Endothelial cell of umbilical vein (primary cell): Measurements from ENCODE around the gene GPRASP1. TPM values are rescaled to one million over a fixed set of nuclear protein-coding genes. Genes with fewer than 3 reads are reported as not detected.

Experiments
- Bru-seq: library from RNA; stranded (reverse); fragments of 400-500 nt; gene quantifications from one replicate; lab custom pipeline; 2021; lab: Mats Ljungman, UMichigan
- BruChase-seq, 2 experiments: library from RNA; stranded (reverse); fragments of 400-500 nt; gene quantifications; one replicate each; lab custom pipeline; 2021; lab: Mats Ljungman, UMichigan
- BruUV-seq: library from RNA; stranded (reverse); fragments of 400-500 nt; replicated peaks from 2 replicates; lab custom pipeline; 2021; lab: Mats Ljungman, UMichigan
- CTCF ChIA-PET: fragments of 300-600, 350-600 bp; sonication (Branson Sonifier 250); formaldehyde crosslinking; loops from one replicate; lab custom pipeline; 2021; ENCODE audit warnings: antibody characterized with exemption, inconsistent platforms; lab: Charles Lee
- POLR2A ChIA-PET: fragments of 300-600, 350-600 bp; sonication (Branson Sonifier 250); formaldehyde crosslinking; loops from one replicate; lab custom pipeline; 2021; ENCODE audit warnings: antibody characterized with exemption, inconsistent platforms; lab: Charles Lee
- DNase-seq: peaks from one replicate; pipeline ENCODE4 v3.0.0-alpha.2; 2011; ENCODE audit warnings: low read depth, low spot score
- FAIRE-seq: peaks from 2 replicates; lab custom pipeline; 2011; peaks lifted over from hg19 to GRCh38; lab: Jason Lieb, UNC
- H2AFZ ChIP-seq: 2 replicates; pipeline ENCODE4 v1.6.0; 2012; ENCODE audit warnings: low read depth, low read length, control low read depth, inconsistent platforms
- H3K27ac ChIP-seq: 2 replicates; pipeline ENCODE4 v1.5.1; 2011; ENCODE audit warnings: low read depth, mild to moderate bottlenecking, control low read depth, low read length, moderate library complexity; ENCODE audit not compliant: insufficient read depth
- H3K27me3 ChIP-seq, 2 experiments: 2 replicates each; pipeline versions ENCODE4 v1.6.0 to v1.6.1; 2011; ENCODE audit warnings: low read length in 2 of 2, mixed read lengths in 1 of 2; ENCODE audit not compliant: control insufficient read depth in 2 of 2, insufficient read depth in 2 of 2
- H3K36me3 ChIP-seq, 2 experiments: 2 replicates in 1 of 2; 3 replicates in 1 of 2; pipeline ENCODE4 v1.5.1; 2011; ENCODE audit warnings: low read length in 2 of 2, mild to moderate bottlenecking in 1 of 2, moderate library complexity in 1 of 2; ENCODE audit not compliant: control insufficient read depth in 2 of 2, insufficient read depth in 2 of 2; ENCODE audit errors: extremely low read depth in 1 of 2
- H3K4me1 ChIP-seq: 3 replicates; pipeline ENCODE4 v1.5.1; 2011; ENCODE audit warnings: mild to moderate bottlenecking, low read length; ENCODE audit not compliant: control insufficient read depth, insufficient read depth; ENCODE audit errors: extremely low read depth
- H3K4me2 ChIP-seq: 2 replicates; pipeline ENCODE4 v1.6.1; 2011; ENCODE audit warnings: low read length, control low read depth, mixed read lengths; ENCODE audit not compliant: insufficient read depth
- H3K4me3 ChIP-seq, 3 experiments: fragments of 200-600 bp in 1 of 3; sonication (generic), shearing (Covaris generic) in 1 of 3; replicated peaks in 1 of 3; 2 replicates each; pipeline ENCODE4 v1.5.1; 2011 to 2016; ENCODE audit warnings: control low read depth in 3 of 3, low read length in 3 of 3, mild to moderate bottlenecking in 2 of 3, inconsistent platforms in 1 of 3, low read depth in 1 of 3, moderate library complexity in 1 of 3; ENCODE audit not compliant: insufficient read depth in 1 of 3
- H3K79me2 ChIP-seq: 2 replicates; pipeline ENCODE4 v1.6.0; 2012; ENCODE audit warnings: low read length, inconsistent platforms; ENCODE audit not compliant: control insufficient read depth, insufficient read depth
- H3K9ac ChIP-seq: replicated peaks from 2 replicates; pipeline ENCODE3; 2011; ENCODE audit warnings: low read length, control low read depth; ENCODE audit not compliant: insufficient read depth; ENCODE audit errors: extremely low read depth
- H3K9me1 ChIP-seq: replicated peaks from 3 replicates; pipeline ENCODE4 v1.6.0; 2011; ENCODE audit warnings: mild to moderate bottlenecking, low read length; ENCODE audit not compliant: control insufficient read depth, insufficient read depth; ENCODE audit errors: extremely low read depth
- H3K9me3 ChIP-seq: replicated peaks from 2 replicates; pipeline ENCODE4 v1.5.1; 2012; ENCODE audit warnings: low read length, inconsistent platforms; ENCODE audit not compliant: control insufficient read depth, insufficient read depth
- H4K20me1 ChIP-seq: replicated peaks from 2 replicates; pipeline ENCODE3; 2011; ENCODE audit warnings: mild to moderate bottlenecking, low read length; ENCODE audit not compliant: control insufficient read depth, insufficient read depth; ENCODE audit errors: extremely low read depth
- EZH2 ChIP-seq: IDR thresholded peaks from 2 replicates; pipeline ENCODE4 v1.6.1; 2012; ENCODE audit warnings: borderline replicate concordance, low read depth, mild to moderate bottlenecking, moderate library complexity, low read length, inconsistent platforms; ENCODE audit not compliant: severe bottlenecking
- FOS ChIP-seq: IDR thresholded peaks from 2 replicates; pipeline ENCODE4 v1.6.1; 2011; ENCODE audit warnings: mild to moderate bottlenecking, low read length, moderate library complexity, borderline replicate concordance; ENCODE audit not compliant: insufficient read depth
- GATA2 ChIP-seq: IDR thresholded peaks from 2 replicates; pipeline ENCODE4 v1.7.0; 2011; ENCODE audit warnings: low read depth, mild to moderate bottlenecking, moderate library complexity, mixed read lengths, low read length; ENCODE audit not compliant: insufficient read length, insufficient read depth
- JUN ChIP-seq: IDR thresholded peaks from 2 replicates; pipeline ENCODE4 v1.6.1; 2011; ENCODE audit warnings: borderline replicate concordance, low read depth; ENCODE audit not compliant: insufficient read length, insufficient read depth
- MYC ChIP-seq: IDR thresholded peaks from one replicate; pipeline ENCODE4 v1.6.1; 2011; ENCODE audit warnings: mild to moderate bottlenecking, low read depth, low read length
- POLR2A ChIP-seq: IDR thresholded peaks from 2 replicates; pipeline ENCODE4 v1.6.1; 2012; ENCODE audit warnings: low read depth, mild to moderate bottlenecking, control low read depth, low read length
- POLR2AphosphoS5 ChIP-seq: IDR thresholded peaks from 2 replicates; pipeline ENCODE4 v1.6.1; 2012; ENCODE audit warnings: low read depth, mild to moderate bottlenecking, control low read depth, low read length, moderate library complexity; ENCODE audit not compliant: insufficient read depth
- dilution Hi-C: fragments of 300-500 bp; cut with MboI; formaldehyde crosslinking; loops from one replicate; pipeline ENCODE4 v1.15.0; 2019; ENCODE audit warnings: low sequenced_read_pairs; ENCODE audit not compliant: extremely low pct_ligation_motif_present
- intact Hi-C: fragments of 100-400 bp; cut with micrococcal nuclease; formaldehyde crosslinking; loops from one replicate; pipeline ENCODE4 v1.10.0; 2022
- long read RNA-seq: library from polyadenylated mRNA; stranded (forward); transcript quantifications from one replicate; pipeline ENCODE4 v2.0.0, GENCODE V29; 2021
- polyA minus RNA-seq, 3 experiments: library from RNA; depleted of rRNA, polyadenylated mRNA; stranded (reverse); fragments of >200 nt; gene quantifications; 1 replicate in 1 of 3; 2 replicates in 2 of 3; pipeline ENCODE4 v1.2.3, GENCODE V29; 2011
- polyA plus RNA-seq, 4 experiments: library from polyadenylated mRNA; depleted of rRNA in 3 of 4; stranded (reverse) in 3 of 4; unstranded in 1 of 4; fragments of >200 nt; gene quantifications; 2 replicates each; pipeline versions ENCODE4 v1.2.1 to v1.2.3, GENCODE V29; 2011 to 2012; ENCODE audit warnings: missing spikeins in 1 of 4
- total RNA-seq: library from RNA; stranded (reverse); gene quantifications from 2 replicates; pipeline ENCODE4 v1.2.3, GENCODE V29; 2021
- TF ChIP-seq, protein P1 (sequence below), 2 donors: IDR thresholded peaks; 1 replicate in 1 of 2; 2 replicates in 1 of 2; pipeline ENCODE4 v1.5.1; 2011; ENCODE audit warnings: low read length in 2 of 2, mild to moderate bottlenecking in 2 of 2, moderate library complexity in 2 of 2, control low read depth in 1 of 2, inconsistent platforms in 1 of 2, low read depth in 1 of 2; ENCODE audit not compliant: insufficient read depth in 1 of 2; ENCODE audit errors: extremely low read depth in 1 of 2
- TF ChIP-seq, protein P2 (sequence below): IDR thresholded peaks from 2 replicates; pipeline ENCODE4 v1.6.1; 2011; ENCODE audit not compliant: insufficient read depth, insufficient read length

The GPRASP1 gene
- total RNA-seq (2.1 and 2.4 TPM in 2 replicates), polyA plus RNA-seq (0.32 and 0.33 TPM in 2 replicates), polyA minus RNA-seq (0.78 and 2.2 TPM in 2 replicates), Bru-seq, nascent RNA (percentile 42 among the genes with signal in this experiment), BruChase-seq, experiment 1, labeled RNA remaining after a 6-hour chase (percentile 76 among the genes with signal in this experiment), BruChase-seq, experiment 2, labeled RNA remaining after a 2-hour chase (percentile 68 among the genes with signal in this experiment)
- polyA plus RNA-seq (2011; cell fraction: cytosol; rRNA removed): 0.23 and 0.35 TPM in 2 replicates
- 3.6 and 3.9 TPM in 2 replicates for polyA plus RNA-seq (2011; cell fraction: nucleus; rRNA removed)
- 0.52 and 0.76 TPM in 2 replicates for polyA plus RNA-seq (2012)
- not detected for polyA minus RNA-seq (2011; cell fraction: cytosol; rRNA and poly(A)+ RNA removed)
- polyA minus RNA-seq (2011; cell fraction: nucleus; rRNA and poly(A)+ RNA removed): 4.8 and 5.0 TPM in 2 replicates
- long read RNA-seq: 0 reads

DNA sequence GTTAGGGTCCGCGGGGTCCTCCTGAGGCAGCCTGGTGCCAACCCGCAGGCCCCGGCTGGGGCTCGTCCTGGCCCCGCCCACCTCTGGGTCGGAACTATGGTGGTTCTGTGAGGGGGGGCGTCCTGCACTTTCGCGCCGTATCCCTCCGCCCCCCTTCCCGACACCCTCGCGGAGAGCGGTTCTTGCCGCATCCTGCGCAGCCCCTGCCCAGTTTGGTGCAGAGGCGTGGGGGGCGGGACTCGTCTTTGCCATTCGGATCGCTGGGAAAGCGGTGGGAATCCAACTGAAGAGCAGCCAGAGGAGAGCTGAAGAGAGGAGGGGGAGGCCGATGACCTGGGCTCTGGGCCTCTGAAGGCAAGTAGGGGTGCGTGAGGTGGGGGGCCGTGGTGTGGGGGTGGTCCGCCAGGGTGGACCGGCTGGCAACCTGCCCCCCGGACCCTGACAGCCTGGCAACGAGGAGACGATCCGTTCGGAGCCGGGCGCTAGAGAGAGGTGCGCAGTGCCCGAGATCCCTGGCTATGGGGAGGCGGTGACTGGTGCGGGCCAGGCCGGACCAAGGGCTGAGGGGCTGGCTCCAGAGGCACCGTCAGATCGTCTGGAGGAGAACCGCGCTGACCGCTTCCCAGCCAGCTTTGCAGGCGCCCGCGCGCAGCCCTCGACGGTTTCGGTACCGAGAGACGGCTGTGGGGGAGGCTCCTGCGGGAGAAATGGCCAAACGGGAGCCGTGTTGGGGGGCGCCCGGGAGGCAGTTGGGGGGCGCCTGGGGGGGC is at the start of gene GPRASP1:
Gene GPRASP1, plus strand, starts transcription at position 242 of the 770 bp plus-strand sequence. CDS start 2,431 bp downstream, outside the sequence.
- ChIA-PET POLR2A (no interaction called here), CTCF (interaction anchor here (1.2 to 1.3 kb wide), 2 partner anchors 8 to 95 kb away, joined by 3 read pairs; no protein-coding TSS in a partner anchor)
- Histone ChIP-seq H3K79me2 (no peaks in the 10 kb centered on the region), H2AFZ (peak within 1 kb of the TSS; percentile 59), H3K9me1 (no peaks in the 10 kb centered on the region), H3K27me3 (no peaks in the 10 kb centered on the region), H3K9ac (peak within 1 kb of the TSS; percentile 16), H3K36me3 (no peaks in the 10 kb centered on the region), H3K4me2 (peak within 1 kb of the TSS; percentile 55), H4K20me1 (no peaks in the 10 kb centered on the region), H3K9me3 (no peaks in the 10 kb centered on the region), H3K4me1 (no peaks in the 10 kb centered on the region), H3K4me3 (peak within 1 kb of the TSS; percentile 37 to 54 (median 45)), H3K27ac (no peak within 1 kb of the TSS)
- dilution Hi-C loops (no loop called here), intact Hi-C loops (loop anchor here (2.0 to 5.0 kb wide), 2 partner anchors 53 to 116 kb away; partner anchors contain the start of gene ARMCX5)
- no peak for TF ChIP-seq GATA2
- no peak for TF ChIP-seq POLR2AphosphoS5
- TF ChIP-seq, protein P1, sequence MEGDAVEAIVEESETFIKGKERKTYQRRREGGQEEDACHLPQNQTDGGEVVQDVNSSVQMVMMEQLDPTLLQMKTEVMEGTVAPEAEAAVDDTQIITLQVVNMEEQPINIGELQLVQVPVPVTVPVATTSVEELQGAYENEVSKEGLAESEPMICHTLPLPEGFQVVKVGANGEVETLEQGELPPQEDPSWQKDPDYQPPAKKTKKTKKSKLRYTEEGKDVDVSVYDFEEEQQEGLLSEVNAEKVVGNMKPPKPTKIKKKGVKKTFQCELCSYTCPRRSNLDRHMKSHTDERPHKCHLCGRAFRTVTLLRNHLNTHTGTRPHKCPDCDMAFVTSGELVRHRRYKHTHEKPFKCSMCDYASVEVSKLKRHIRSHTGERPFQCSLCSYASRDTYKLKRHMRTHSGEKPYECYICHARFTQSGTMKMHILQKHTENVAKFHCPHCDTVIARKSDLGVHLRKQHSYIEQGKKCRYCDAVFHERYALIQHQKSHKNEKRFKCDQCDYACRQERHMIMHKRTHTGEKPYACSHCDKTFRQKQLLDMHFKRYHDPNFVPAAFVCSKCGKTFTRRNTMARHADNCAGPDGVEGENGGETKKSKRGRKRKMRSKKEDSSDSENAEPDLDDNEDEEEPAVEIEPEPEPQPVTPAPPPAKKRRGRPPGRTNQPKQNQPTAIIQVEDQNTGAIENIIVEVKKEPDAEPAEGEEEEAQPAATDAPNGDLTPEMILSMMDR (IDR thresholded peaks at IDR 0.05; ENCODE audit: extremely low read depth in 1 of 2, insufficient read depth in 1 of 2, low read depth in 1 of 2, low read length in 2 of 2): no peak
- no peak for TF ChIP-seq EZH2
- TF ChIP-seq POLR2A: no peak
- TF ChIP-seq FOS: no peak
- TF ChIP-seq MYC: no peak
- no peak for TF ChIP-seq JUN
- TF ChIP-seq, protein P2, sequence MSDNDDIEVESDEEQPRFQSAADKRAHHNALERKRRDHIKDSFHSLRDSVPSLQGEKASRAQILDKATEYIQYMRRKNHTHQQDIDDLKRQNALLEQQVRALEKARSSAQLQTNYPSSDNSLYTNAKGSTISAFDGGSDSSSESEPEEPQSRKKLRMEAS: no peak
- DNase-seq (peak; percentile 29), FAIRE-seq (peak; percentile 87)
- BruUV-seq: no TSS peak
